ENCODE measurements around the gene NUMB.

GRCh38 chr14:73438993-73439392, 19.4 kb downstream of the NUMB start:
- TF ChIP-seq, protein P1, sequence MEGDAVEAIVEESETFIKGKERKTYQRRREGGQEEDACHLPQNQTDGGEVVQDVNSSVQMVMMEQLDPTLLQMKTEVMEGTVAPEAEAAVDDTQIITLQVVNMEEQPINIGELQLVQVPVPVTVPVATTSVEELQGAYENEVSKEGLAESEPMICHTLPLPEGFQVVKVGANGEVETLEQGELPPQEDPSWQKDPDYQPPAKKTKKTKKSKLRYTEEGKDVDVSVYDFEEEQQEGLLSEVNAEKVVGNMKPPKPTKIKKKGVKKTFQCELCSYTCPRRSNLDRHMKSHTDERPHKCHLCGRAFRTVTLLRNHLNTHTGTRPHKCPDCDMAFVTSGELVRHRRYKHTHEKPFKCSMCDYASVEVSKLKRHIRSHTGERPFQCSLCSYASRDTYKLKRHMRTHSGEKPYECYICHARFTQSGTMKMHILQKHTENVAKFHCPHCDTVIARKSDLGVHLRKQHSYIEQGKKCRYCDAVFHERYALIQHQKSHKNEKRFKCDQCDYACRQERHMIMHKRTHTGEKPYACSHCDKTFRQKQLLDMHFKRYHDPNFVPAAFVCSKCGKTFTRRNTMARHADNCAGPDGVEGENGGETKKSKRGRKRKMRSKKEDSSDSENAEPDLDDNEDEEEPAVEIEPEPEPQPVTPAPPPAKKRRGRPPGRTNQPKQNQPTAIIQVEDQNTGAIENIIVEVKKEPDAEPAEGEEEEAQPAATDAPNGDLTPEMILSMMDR (conservative IDR thresholded peaks at IDR 0.05; ENCODE audit: low read length): no peak
- no peak for TF ChIP-seq EZH2phosphoT487 (IDR thresholded peaks at IDR 0.05; ENCODE audit: borderline replicate concordance, low read depth, low read length)
